ENCODE measurements around the gene MYH13. TPM values are rescaled to one million over a fixed set of nuclear protein-coding genes. Genes with fewer than 3 reads are reported as not detected.

The MYH13 gene
- not detected for total RNA-seq
- long read RNA-seq, result 0 reads

DNA sequence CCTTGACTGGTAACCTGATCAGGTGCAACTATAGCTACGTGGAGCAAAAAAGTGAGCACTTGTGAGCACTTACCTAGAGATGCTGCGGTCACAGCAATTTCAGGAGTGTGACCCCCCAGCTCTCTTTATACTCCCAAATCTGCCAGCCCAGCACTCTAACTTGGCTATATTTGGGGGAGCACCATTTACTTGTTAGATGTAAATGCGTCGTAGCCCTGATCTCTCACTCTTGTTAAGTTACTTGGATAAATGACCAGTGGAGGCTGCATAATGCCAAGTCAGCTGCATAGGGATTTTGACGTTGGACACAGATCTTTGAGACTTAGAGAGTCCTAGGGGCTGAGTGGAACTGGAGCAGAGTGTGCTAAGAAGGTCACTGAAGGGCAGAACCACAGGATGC, at the start of gene MYH13:
TSS of gene MYH13 (minus strand) at position 101 of the 400 bp plus-strand sequence. CDS start 8,476 bp downstream, outside the sequence.
- ATAC-seq (no peak), DNase-seq (ENCODE audit: missing footprints) (no peak)
- intact Hi-C loops (cut with DNase I), result no loop called here

DNA sequence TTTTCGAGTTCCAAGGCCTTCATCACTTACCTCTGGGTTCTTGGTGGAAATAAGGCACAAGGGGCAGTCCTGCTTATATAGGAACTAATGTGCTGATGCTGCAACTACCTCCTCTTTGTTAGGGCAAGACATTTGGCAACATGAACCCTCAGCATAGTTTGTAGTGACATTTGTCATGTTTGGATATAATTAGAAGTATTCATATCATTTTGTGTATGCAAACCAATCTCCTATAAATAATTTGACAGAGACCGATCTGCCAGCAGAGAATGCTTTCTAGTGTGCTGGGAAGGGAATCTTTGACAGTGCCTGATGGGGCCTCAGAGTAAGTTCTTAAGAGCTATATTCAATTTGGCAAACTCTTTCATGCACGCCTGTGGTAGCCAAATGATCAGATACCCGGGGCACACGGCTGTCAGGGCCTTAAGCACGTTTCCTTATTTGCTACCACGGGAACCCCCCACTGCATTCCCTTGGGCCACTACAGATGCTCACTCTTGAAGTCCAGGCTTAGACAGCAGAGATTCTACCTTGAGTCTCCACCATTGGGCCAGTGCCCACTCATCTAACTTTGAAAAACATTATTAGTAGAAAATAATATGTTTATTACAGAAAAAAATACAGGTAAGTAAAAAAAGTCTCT, 49.2 kb upstream of the MYH13 start, which contains the start of gene MYH8:
TSS of gene MYH8 (minus strand) at position 51 of the 643 bp plus-strand sequence. CDS start 1,723 bp downstream, outside the sequence.
- intact Hi-C loops (cut with DNase I), result no loop called here
- DNase-seq (ENCODE audit: missing footprints) (no peak), ATAC-seq (no peak)

DNA sequence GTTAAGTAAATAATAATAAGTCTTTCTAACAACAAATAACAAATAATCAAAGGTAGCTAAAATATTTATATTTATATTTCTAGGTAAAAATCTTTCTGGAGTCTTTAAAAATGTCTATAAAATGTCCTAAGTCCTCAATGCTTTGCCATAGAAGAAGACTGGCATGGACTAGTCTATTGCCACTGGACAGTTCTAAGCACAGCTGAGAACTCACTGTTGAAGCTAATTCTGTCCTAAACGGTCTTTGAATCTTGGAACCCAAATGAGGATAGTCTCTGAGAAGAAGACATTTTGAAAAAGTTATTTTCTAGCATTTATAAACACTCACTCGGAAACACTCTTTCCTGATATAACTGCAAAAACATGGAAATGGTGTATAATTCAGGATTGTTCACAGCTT, 48.4 kb upstream of the MYH13 start:
- intact Hi-C loops (cut with DNase I), result no loop called here
- DNase-seq (ENCODE audit: missing footprints) (no peak), ATAC-seq (no peak)

GRCh38 chr17:10420811-10421210, 48.0 kb upstream of the MYH13 start:
- no peak for ATAC-seq
- intact Hi-C loops (cut with DNase I), result no loop called here
- no peak for DNase-seq (ENCODE audit: missing footprints)

- intact Hi-C loops (cut with DNase I), result no loop called here
- no peak for DNase-seq (ENCODE audit: missing footprints)
- no peak for ATAC-seq
Observed at GRCh38 chr17:10417431-10417830, 44.6 kb upstream of the MYH13 start.

GRCh38 chr17:10415161-10415560, 42.4 kb upstream of the MYH13 start:
- no peak for DNase-seq (ENCODE audit: missing footprints)
- ATAC-seq, result no peak
- intact Hi-C loops (cut with DNase I), result no loop called here

GRCh38 chr17:10403589-10403988, 30.8 kb upstream of the MYH13 start:
- intact Hi-C loops (cut with DNase I), result no loop called here
- ATAC-seq (no peak), DNase-seq (ENCODE audit: missing footprints) (no peak)

GRCh38 chr17:10398352-10398751, 25.5 kb upstream of the MYH13 start:
- no peak for ATAC-seq
- intact Hi-C loops (cut with DNase I), result no loop called here
- no peak for DNase-seq (ENCODE audit: missing footprints)

DNA sequence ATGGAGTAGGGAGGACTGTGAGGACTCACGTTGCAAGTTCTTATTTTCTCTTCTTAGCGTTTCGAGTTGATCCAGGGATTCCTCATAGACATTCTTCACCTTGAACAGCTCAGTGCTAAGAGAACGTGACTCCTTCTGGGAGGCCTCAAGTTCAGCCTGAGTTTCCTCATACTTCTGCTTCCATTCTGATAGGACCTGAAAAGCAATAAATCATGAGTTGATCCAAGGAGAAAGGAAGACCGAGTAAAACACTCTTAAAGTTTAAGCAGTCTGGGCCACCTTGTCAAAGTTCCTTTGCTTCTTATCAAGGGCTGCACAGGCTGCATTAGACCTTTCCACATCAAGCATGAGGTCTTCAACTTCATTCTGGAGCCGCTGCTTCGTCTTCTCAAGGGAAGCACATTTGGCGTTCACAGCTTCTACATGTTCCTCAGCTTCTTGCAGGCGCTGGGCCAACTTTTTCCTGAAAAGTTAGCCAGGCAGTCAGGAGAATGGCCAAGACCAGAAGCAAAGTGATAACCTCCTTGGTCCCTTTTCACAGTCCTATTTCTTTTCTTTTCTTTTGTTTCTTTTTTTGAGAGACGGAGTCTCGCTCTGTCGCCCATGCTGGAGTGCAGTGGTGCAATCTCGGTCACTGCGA, 23.8 kb upstream of the MYH13 start:
- no peak for DNase-seq (ENCODE audit: missing footprints)
- ATAC-seq, result no peak
- intact Hi-C loops (cut with DNase I), result no loop called here

DNA sequence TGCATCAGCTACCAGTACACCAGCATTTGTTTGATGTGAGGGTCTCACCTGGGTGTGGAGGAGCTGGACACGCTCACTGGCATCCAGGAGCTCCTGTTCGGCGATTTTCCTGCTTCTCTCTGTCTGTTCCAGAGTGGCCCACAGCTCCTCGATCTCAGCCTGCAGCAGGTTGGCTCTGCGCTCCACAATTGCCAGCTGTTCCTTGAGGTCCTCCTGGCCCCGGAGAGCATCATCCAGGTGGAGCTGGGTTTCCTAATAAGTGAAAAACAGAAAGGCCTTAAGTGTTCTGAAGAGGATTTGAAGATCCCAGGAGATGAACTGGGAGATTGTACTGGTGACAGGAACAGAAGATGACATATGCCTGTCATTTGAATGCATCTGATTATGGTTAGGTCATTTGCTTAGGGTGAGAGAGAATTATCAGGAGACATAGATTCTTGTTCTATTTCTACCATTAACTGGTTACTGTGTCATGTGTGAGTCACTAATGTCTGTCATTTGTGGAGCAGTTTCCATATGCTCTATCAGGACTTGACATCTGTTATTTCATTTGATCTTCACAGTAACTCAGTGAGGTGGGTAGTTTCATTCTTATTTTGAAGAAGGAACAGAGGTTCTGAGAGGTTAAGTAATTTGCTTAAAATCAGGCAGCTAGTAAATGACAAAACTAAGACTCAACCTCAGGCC, 21.5 kb upstream of the MYH13 start:
- intact Hi-C loops (cut with DNase I), result no loop called here
- DNase-seq (ENCODE audit: missing footprints) (no peak), ATAC-seq (no peak)

DNA sequence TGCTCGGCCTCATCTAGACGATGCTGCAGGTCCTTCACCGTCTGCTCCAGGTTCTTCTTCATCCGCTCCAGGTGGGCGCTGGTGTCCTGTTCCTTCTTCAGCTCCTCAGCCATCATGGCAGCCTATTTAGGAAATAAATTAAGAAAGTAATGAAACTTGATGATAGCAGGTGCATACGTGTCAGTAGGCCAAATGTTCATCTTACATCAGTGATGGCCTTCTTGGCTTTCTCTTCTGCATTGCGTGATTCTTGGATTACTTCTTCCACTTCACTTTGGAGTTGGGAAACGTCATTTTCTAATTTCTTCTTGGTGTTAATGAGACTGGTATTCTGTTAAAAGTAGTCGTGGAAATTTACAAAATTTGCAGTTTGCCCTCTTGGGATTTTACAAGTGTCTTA, 20.1 kb upstream of the MYH13 start:
- intact Hi-C loops (cut with DNase I), result no loop called here
- ATAC-seq (no peak), DNase-seq (ENCODE audit: missing footprints) (no peak)

- no peak for ATAC-seq
- intact Hi-C loops (cut with DNase I), result no loop called here
- no peak for DNase-seq (ENCODE audit: missing footprints)
Observed at GRCh38 chr17:10385871-10386270, 13.1 kb upstream of the MYH13 start.

- intact Hi-C loops (cut with DNase I), result no loop called here
- ATAC-seq (no peak), DNase-seq (ENCODE audit: missing footprints) (no peak)
Observed at GRCh38 chr17:10384175-10384574, 11.4 kb upstream of the MYH13 start.

- intact Hi-C loops (cut with DNase I), result no loop called here
- no peak for ATAC-seq
- no peak for DNase-seq (ENCODE audit: missing footprints)
Observed at GRCh38 chr17:10380631-10381408, 8.0 kb upstream of the MYH13 start.

GRCh38 chr17:10370016-10370608, 2.7 kb downstream of the MYH13 start:
- ATAC-seq, result no peak
- intact Hi-C loops (cut with DNase I), result no loop called here
- DNase-seq (ENCODE audit: missing footprints), result no peak

DNA sequence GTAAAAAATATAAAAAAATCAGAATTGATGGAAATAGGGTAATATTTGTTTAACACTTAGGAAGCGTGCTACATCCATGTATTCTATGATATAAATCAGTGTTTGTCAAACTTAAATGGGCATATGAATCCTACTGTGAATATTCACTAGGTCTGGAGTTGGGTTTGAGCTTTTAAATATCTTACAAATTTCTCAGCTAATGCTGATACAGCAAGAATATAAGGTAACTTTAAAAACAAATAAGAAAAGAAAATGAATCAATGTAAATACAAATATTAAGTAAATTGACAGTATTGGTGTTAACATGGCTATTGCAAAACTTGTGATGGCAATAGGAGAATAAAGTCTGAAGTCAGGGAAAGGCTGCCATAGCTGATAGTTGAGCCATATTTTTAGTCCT, 3.6 kb downstream of the MYH13 start:
- intact Hi-C loops (cut with DNase I), result no loop called here
- no peak for DNase-seq (ENCODE audit: missing footprints)
- ATAC-seq, result no peak

DNA sequence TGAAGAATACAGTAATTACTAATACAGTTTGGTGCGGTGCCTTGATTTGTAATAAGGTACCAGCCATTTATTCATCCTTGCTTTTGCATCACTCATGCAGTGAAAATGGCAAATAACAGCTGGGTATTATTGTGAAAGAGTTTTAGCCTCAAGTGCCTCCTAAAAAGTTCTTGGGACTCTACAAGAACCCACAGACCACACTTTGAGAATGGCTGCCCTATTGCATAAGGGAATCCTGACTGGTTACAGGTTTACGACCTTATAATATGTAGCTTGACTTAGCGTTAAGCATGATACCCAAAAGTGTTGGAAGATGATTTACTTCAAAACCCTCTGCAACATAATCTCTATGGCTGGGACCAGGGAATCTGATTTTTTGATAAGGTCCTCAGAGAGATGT, 4.2 kb downstream of the MYH13 start:
- intact Hi-C loops (cut with DNase I), result no loop called here
- ATAC-seq (no peak), DNase-seq (ENCODE audit: missing footprints) (no peak)

- no peak for DNase-seq (ENCODE audit: missing footprints)
Observed at GRCh38 chr17:10360578-10360977, 12.2 kb downstream of the MYH13 start.

GRCh38 chr17:10357768-10358167, 15.0 kb downstream of the MYH13 start:
- intact Hi-C loops (cut with DNase I), result no loop called here
- no peak for DNase-seq (ENCODE audit: missing footprints)
- no peak for ATAC-seq

More at GRCh38 chr17:10360578-10360977, 12.2 kb downstream of the MYH13 start:
- intact Hi-C loops (cut with DNase I), result no loop called here
- ATAC-seq, result no peak

Data from Right ventricle myocardium inferior (tissue), 1 donor.